ENCODE measurements around the gene TRPV4.

Gene TRPV4

DNA sequence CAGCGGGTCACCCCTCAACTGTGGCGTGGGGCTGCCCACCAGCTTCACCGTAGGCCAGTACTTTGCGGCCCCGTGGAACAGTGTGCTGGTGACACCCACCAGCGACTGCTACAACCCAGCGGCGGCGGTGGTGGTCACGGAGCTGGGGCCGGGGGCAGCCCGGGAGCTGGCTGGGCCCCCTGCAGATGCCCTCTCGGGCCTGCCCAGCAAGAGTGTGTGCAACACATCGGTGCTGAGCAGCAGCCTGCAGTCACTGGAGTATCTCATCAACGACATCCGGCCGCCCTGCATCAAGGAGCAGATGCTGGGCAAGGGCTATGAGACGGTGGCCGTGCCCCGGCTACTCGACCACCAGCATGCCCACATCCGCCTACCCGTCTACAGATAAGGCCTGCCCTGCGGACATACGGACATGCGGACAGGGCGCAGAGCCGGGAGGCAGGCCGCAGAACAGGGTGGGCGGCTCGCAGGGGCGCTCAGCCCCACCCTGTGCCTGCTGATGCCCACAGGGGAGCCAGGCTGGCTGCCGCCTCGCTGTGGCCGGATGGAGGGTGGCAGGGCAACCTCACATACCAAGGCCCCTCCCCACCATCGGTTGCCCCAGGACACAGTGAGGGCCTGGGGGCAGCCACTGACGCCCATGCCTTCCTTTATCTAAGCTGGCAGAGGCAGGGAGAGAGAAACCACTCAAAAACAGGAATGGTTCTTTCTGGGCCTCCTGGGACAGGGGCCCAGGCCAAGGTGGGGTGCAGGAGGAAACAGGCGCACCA lies 64.1 kb downstream of the TRPV4 start:
- H3K4me3 ChIP-seq (ENCODE audit: low read depth, low read length) = no peak overlapping the region
- H3K79me2 ChIP-seq (ENCODE audit: control insufficient read depth, insufficient read depth, low read length, unreplicated experiment) = no peaks in the 10 kb centered on the region
- H3K36me3 ChIP-seq (ENCODE audit: insufficient read depth, low read length) = no peaks in the 10 kb centered on the region
- H2AFZ ChIP-seq (ENCODE audit: low read length, unreplicated experiment) = no peak overlapping the region
- no peaks in the 10 kb centered on the region for H3K4me1 ChIP-seq (ENCODE audit: control insufficient read depth, insufficient read depth, low read length, unreplicated experiment)
- 0 out of 2 replicates have a peak, but pooled peaks cover 2% of the 10 kb centered on the region for H3K27me3 ChIP-seq (ENCODE audit: insufficient read depth, low read length)
- H3K27ac ChIP-seq (ENCODE audit: low read depth, low read length) = no peak overlapping the region

DNA sequence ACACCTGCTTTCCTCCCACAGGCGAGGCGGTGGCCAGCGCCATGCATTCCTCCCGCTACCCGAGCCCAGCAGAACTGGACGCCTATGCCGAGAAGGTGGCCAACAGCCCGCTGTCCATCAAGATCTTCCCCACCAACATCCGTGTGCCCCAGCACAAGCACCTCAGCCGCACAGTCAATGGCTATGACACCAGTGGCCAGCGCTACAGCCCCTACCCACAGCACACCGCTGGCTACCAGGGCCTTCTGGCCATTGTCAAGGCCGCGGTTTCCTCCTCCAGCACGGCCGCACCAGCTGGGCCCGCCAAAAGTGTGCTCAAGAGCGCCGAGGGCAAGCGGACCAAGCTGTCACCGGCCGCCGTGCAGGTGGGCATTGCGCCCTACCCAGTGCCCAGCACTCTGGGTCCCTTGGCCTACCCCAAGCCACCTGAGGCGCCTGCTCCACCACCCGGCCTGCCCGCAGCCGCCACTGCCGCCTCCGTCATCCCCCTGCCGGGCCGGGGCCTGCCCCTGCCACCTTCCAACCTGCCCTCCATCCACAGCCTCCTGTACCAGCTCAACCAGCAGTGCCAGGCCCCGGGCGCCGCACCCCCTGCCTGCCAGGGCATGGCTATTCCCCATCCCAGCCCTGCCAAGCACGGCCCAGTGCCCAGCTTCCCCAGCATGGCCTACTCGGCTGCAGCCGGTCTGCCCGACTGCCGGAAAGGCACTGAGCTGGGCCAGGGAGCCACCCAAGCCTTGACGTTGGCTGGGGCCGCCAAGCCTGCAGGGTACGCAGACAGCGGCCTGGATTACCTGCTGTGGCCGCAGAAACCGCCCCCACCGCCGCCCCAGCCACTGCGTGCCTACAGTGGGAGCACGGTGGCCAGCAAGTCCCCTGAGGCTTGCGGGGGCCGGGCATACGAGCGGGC lies 65.0 kb downstream of the TRPV4 start:
- no peak overlapping the region for H3K27ac ChIP-seq (ENCODE audit: low read depth, low read length)
- peaks cover 2% of the 10 kb centered on the region for H3K4me1 ChIP-seq (ENCODE audit: control insufficient read depth, insufficient read depth, low read length, unreplicated experiment)
- H3K27me3 ChIP-seq (ENCODE audit: insufficient read depth, low read length) = no peaks in the 10 kb centered on the region
- H3K36me3 ChIP-seq (ENCODE audit: insufficient read depth, low read length) = no peaks in the 10 kb centered on the region; the same call in 1 of the 2 replicates
- no peaks in the 10 kb centered on the region for H3K79me2 ChIP-seq (ENCODE audit: control insufficient read depth, insufficient read depth, low read length, unreplicated experiment)
- H2AFZ ChIP-seq (ENCODE audit: low read length, unreplicated experiment) = no peak overlapping the region
- no peak overlapping the region for H3K4me3 ChIP-seq (ENCODE audit: low read depth, low read length)

DNA sequence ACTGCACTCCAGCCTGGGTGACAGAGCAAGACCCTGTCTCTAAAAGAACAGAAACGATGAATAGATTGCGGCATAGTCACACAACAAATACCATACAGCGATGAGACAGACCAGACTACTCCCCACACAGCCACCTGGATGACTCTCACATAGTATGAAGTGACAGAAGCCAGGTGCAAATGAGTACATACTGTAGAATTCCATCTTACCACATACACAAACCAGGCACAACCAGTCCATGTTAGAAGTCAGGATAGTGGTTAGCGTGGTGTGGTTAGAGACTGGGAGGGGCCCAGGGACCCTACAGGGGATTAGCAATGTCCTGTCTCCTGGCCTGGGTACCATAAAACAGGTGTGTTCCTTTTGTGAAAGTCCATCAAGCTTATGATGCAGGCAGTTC lies 65.7 kb downstream of the TRPV4 start:
- Histone ChIP-seq H3K27ac (ENCODE audit: low read depth, low read length) (no peak overlapping the region), H2AFZ (ENCODE audit: low read length, unreplicated experiment) (no peak overlapping the region), H3K79me2 (ENCODE audit: control insufficient read depth, insufficient read depth, low read length, unreplicated experiment) (no peaks in the 10 kb centered on the region), H3K27me3 (ENCODE audit: insufficient read depth, low read length) (no peaks in the 10 kb centered on the region), H3K4me3 (ENCODE audit: low read depth, low read length) (no peak overlapping the region), H3K4me1 (ENCODE audit: control insufficient read depth, insufficient read depth, low read length, unreplicated experiment) (peaks cover 7% of the 10 kb centered on the region), H3K36me3 (ENCODE audit: insufficient read depth, low read length) (no peaks in the 10 kb centered on the region; the same call in 1 of the 2 replicates)

DNA sequence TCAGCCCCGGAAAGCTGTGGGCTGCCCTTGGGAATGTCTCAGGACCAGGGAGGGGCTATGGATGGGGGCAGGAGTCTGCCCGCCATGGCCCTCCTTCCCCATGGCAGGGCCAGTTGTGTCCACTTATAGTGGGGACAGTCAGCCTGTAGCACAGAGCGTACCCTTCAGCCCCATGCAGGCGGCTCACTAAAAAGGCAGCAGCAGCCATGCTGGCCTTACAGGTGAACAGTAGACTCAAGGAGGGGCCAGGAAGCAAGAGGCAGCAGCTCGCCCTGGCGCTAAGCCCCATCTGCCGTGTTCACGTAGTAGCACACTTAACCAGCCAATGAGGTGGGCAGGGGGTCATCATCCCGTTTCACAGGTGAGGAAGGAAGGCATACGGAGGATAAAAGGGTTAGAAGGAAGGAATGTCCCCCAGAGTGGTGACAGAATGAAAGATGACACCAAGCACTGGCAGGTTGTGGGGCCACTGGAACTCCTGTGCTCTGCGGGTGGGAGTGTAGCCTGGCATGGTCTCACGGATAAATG lies 66.9 kb downstream of the TRPV4 start:
- no peaks in the 10 kb centered on the region for H3K27me3 ChIP-seq (ENCODE audit: insufficient read depth, low read length)
- no peak overlapping the region for H3K27ac ChIP-seq (ENCODE audit: low read depth, low read length)
- peaks cover 7% of the 10 kb centered on the region for H3K4me1 ChIP-seq (ENCODE audit: control insufficient read depth, insufficient read depth, low read length, unreplicated experiment)
- H3K79me2 ChIP-seq (ENCODE audit: control insufficient read depth, insufficient read depth, low read length, unreplicated experiment) = no peaks in the 10 kb centered on the region
- no peak overlapping the region for H2AFZ ChIP-seq (ENCODE audit: low read length, unreplicated experiment)
- H3K4me3 ChIP-seq (ENCODE audit: low read depth, low read length) = no peak overlapping the region
- no peaks in the 10 kb centered on the region; the same call in 1 of the 2 replicates for H3K36me3 ChIP-seq (ENCODE audit: insufficient read depth, low read length)

DNA sequence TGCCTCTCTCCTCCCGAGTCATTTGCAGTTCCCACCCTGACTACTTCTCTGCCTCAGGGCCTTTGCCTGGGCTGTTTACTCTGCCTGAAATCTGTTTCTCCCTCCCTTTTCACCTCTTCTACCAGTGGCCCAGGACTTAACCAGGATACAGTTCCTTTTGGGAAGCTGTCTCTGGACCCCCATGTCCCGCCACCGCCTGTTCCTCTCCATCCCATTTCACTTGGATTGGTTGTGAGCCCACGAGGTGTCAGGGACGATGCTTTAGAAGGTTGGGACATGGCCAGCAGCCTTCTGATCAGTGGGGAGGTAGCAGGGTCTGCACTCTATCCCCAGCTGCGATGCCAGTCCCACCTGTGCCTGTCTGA lies 67.8 kb downstream of the TRPV4 start:
- Histone ChIP-seq H3K4me3 (ENCODE audit: low read depth, low read length) (no peak overlapping the region), H3K79me2 (ENCODE audit: control insufficient read depth, insufficient read depth, low read length, unreplicated experiment) (no peaks in the 10 kb centered on the region), H3K36me3 (ENCODE audit: insufficient read depth, low read length) (no peaks in the 10 kb centered on the region; the same call in 1 of the 2 replicates), H3K4me1 (ENCODE audit: control insufficient read depth, insufficient read depth, low read length, unreplicated experiment) (peaks cover 7% of the 10 kb centered on the region), H3K27me3 (ENCODE audit: insufficient read depth, low read length) (no peaks in the 10 kb centered on the region), H3K27ac (ENCODE audit: low read depth, low read length) (no peak overlapping the region), H2AFZ (ENCODE audit: low read length, unreplicated experiment) (no peak overlapping the region)

DNA sequence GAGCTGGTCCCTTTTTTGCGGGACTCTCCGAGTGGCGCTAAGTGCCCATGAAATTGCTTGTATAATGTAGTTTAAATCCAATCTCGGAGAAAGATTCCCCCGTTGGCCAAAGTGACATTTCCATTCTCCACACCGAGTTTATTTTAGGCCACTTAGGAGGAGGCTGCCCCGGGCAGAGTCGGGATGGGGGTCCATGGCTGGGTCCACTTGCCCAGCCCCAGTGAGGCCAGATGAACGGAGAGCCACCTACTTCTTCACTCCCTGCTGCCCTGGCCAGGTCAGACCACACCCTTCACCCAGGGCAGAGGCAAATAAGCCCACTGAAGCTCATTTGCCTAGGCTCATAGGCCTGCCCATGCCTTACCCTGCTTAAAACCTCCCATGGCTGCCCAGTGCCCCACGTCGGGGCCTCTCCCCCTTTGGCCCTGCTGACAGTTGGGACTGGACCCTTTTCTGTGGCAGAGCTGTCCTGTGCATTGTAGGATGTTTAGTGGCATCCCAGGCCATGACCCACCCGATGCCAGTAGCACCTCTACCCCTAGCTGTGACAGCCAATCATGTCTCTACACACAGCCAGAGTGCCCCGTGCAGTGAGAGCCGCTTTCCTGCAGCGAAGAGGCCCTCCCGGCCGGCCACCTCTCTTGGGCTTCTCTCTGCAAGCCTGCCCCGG lies 68.3 kb downstream of the TRPV4 start:
- Histone ChIP-seq H3K27me3 (ENCODE audit: insufficient read depth, low read length) (no peaks in the 10 kb centered on the region), H3K36me3 (ENCODE audit: insufficient read depth, low read length) (no peaks in the 10 kb centered on the region; the same call in 1 of the 2 replicates), H3K4me1 (ENCODE audit: control insufficient read depth, insufficient read depth, low read length, unreplicated experiment) (peaks cover 7% of the 10 kb centered on the region), H3K79me2 (ENCODE audit: control insufficient read depth, insufficient read depth, low read length, unreplicated experiment) (no peaks in the 10 kb centered on the region), H3K27ac (ENCODE audit: low read depth, low read length) (no peak overlapping the region), H2AFZ (ENCODE audit: low read length, unreplicated experiment) (no peak overlapping the region), H3K4me3 (ENCODE audit: low read depth, low read length) (no peak overlapping the region)

DNA sequence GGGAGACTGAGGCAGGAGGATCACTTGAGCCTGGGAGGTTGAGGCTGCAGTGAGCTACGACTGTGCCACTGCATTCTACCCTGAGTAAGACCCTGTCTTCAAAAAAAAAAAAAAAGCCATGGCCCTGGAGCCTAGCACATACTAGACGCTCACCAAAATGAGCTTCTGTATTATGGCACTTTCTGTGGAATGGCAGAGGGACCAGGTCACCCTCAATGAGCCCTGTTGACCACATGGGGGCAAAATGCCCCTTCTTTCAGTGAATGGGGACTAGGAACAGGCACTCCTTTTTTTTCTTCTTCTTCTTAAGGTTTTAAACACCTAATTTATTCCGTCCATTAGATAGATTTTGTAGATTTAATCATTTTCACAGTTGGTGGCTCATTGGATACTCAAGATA lies 69.1 kb downstream of the TRPV4 start:
- H3K79me2 ChIP-seq (ENCODE audit: control insufficient read depth, insufficient read depth, low read length, unreplicated experiment) = no peaks in the 10 kb centered on the region
- H3K27ac ChIP-seq (ENCODE audit: low read depth, low read length) = no peak overlapping the region
- H3K4me1 ChIP-seq (ENCODE audit: control insufficient read depth, insufficient read depth, low read length, unreplicated experiment) = peaks cover 7% of the 10 kb centered on the region
- no peak overlapping the region for H2AFZ ChIP-seq (ENCODE audit: low read length, unreplicated experiment)
- H3K27me3 ChIP-seq (ENCODE audit: insufficient read depth, low read length) = no peaks in the 10 kb centered on the region
- H3K4me3 ChIP-seq (ENCODE audit: low read depth, low read length) = no peak overlapping the region
- no peaks in the 10 kb centered on the region; the same call in 1 of the 2 replicates for H3K36me3 ChIP-seq (ENCODE audit: insufficient read depth, low read length)

DNA sequence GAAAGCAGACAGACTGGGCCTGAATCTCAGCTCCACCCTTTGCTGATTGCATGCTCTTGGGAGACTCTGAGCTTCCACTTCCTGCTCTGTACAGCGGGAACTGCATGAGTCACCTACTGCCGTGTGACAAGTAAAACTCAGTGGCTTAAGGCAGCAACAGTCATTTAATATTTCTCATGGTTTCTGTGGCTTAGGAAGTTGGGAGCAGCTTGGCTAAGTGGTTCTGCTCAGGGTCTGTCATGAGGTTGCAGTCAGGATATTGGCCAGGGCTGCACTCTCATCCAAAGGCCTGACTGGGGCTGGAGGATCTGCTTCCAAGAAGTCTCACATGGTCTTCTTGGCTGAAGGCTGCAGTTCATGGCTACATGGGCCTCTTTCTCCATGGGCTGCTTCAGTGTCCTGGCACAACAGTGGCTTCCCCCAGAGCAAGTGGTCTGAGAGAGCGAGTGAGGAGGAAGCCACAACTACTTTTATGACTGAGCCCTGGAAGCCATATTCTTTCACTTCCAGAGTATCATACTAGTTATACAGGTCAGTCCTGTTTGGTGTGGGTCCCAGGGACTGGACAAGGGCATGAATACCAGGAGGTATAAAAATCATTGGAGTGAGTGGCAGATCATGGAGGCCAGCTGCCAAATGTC lies 69.9 kb downstream of the TRPV4 start:
- Histone ChIP-seq H3K4me3 (ENCODE audit: low read depth, low read length) (no peak overlapping the region), H3K4me1 (ENCODE audit: control insufficient read depth, insufficient read depth, low read length, unreplicated experiment) (peaks cover 7% of the 10 kb centered on the region), H3K27me3 (ENCODE audit: insufficient read depth, low read length) (no peaks in the 10 kb centered on the region), H3K36me3 (ENCODE audit: insufficient read depth, low read length) (no peaks in the 10 kb centered on the region; the same call in 1 of the 2 replicates), H3K79me2 (ENCODE audit: control insufficient read depth, insufficient read depth, low read length, unreplicated experiment) (no peaks in the 10 kb centered on the region), H3K27ac (ENCODE audit: low read depth, low read length) (peak overlapping the region; percentile 42; the same call in 1 of the 2 replicates), H2AFZ (ENCODE audit: low read length, unreplicated experiment) (no peak overlapping the region)

DNA sequence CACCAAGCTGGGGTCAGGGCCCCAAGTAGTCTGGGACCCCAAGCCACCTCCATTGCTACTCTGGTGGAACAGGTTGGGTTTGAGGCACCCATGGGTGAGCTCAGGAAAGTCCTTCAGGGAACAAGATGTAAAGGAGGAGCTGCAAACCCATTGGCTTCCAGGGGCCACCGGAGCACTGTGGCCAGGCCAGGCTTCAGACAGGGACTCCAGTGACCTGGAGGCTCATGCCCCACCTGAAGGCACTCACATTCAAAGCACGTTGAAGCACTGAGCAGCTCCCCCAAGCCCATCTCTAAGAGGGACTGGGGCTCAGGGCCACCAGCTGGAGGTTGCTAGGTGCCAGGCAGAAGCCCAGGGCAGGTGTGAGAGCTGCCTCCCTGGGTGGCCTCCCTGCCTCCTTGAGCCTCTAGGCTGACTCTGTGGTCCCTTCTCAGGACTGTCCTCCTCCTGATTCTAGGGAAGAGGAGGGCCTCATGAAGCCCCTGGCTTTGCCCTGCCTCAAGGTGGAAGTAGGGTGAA lies 70.5 kb downstream of the TRPV4 start:
- Histone ChIP-seq H3K27me3 (ENCODE audit: insufficient read depth, low read length) (no peaks in the 10 kb centered on the region), H3K4me1 (ENCODE audit: control insufficient read depth, insufficient read depth, low read length, unreplicated experiment) (peaks cover 7% of the 10 kb centered on the region), H3K79me2 (ENCODE audit: control insufficient read depth, insufficient read depth, low read length, unreplicated experiment) (no peaks in the 10 kb centered on the region), H3K27ac (ENCODE audit: low read depth, low read length) (peak overlapping the region; percentile 42; the same call in 1 of the 2 replicates), H3K36me3 (ENCODE audit: insufficient read depth, low read length) (no peaks in the 10 kb centered on the region; the same call in 1 of the 2 replicates), H3K4me3 (ENCODE audit: low read depth, low read length) (no peak overlapping the region), H2AFZ (ENCODE audit: low read length, unreplicated experiment) (no peak overlapping the region)
